Adrenal gland (tissue), 12 donors: Measurements from ENCODE around the gene ZYX. TPM values are rescaled to one million over a fixed set of nuclear protein-coding genes. Genes with fewer than 3 reads are reported as not detected.

Experiments
- DNase-seq, 7 donors: peaks; one replicate each; pipeline ENCODE4 v3.0.0-alpha.2; 2019 to 2020
- H3K27ac ChIP-seq, 5 donors: fragments of 200-600 bp; sonication (generic) in 4 of 5; 1 replicate in 3 of 5; 2 replicates in 2 of 5; pipeline versions ENCODE4 v1.5.1 to v1.8.0; 2016 to 2020; ENCODE audit warnings: mild to moderate bottlenecking in 1 of 5
- H3K27me3 ChIP-seq: fragments of 200-600 bp; 2 replicates; pipeline ENCODE4 v1.8.0; 2021
- H3K36me3 ChIP-seq, 2 donors: fragments of 200-600 bp; replicated peaks in 1 of 2; 1 replicate in 1 of 2; 2 replicates in 1 of 2; pipeline versions ENCODE4 v1.5.1 to v1.8.0; 2018 to 2022
- H3K4me1 ChIP-seq, 2 donors: fragments of 200-600 bp; replicated peaks in 1 of 2; 1 replicate in 1 of 2; 2 replicates in 1 of 2; pipeline versions ENCODE4 v1.5.1 to v1.8.0; 2018 to 2021
- H3K4me3 ChIP-seq, 4 donors: fragments of 200-600 bp; sonication (generic) in 3 of 4; one replicate each; pipeline ENCODE4 v1.5.1; 2016 to 2018
- H3K9me3 ChIP-seq, 3 donors: fragments of 200-600 bp; sonication (generic) in 1 of 3; replicated peaks in 1 of 3; 1 replicate in 2 of 3; 2 replicates in 1 of 3; pipeline versions ENCODE4 v1.5.1 to v1.8.0; 2016 to 2021
- POLR2A ChIP-seq, 2 donors: fragments of 450-650 bp; IDR thresholded peaks; one replicate each; pipeline ENCODE4 v1.6.1; 2017; ENCODE audit warnings: antibody characterized with exemption in 2 of 2, mild to moderate bottlenecking in 2 of 2, moderate library complexity in 1 of 2
- WGBS, 4 donors: extraction: QIAGEN DNeasy Blood & Tissue Kit in 2 of 4; methylation state at CpG; one replicate each; pipeline versions ENCODE4 v1.1.5 to v1.1.7; 2013 to 2017; 5-methylcytosine and 5-hydroxymethylcytosine counted together
- intact Hi-C, 2 donors: fragments of 100-400 bp; cut with DNase I; formaldehyde crosslinking; loops; one replicate each; pipeline versions ENCODE4 v1.14.1 to v1.15.0; 2022 to 2023
- polyA plus RNA-seq, 3 donors: library from polyadenylated mRNA; stranded (reverse); fragments of 200-250 nt in 2 of 3; fragments of 350-450 nt in 1 of 3; fragmentation: Illumina TruSeq in 1 of 3; extraction: RNeasy Lipid Tissue Mini Kit (QIAGEN cat#74804) in 1 of 3; gene quantifications; one replicate each; pipeline ENCODE4 v1.2.3, GENCODE V29; 2013 to 2014
- total RNA-seq, 9 donors: library from RNA; depleted of rRNA in 4 of 9; stranded (reverse); fragments of >200 nt in 4 of 9; fragments of 120-200 nt in 1 of 9; fragmentation: NEBNext Ultra II Directional in 1 of 9; extraction: Animal tissue kit (Norgen Biotek cat#: 25700) in 1 of 9; gene quantifications; one replicate each; pipeline versions ENCODE4 v1.1.0 to v1.2.4, GENCODE V29; 2013 to 2023
- TF ChIP-seq, protein P1 (sequence below), 6 experiments: fragments of 450-650 bp in 4 of 6; fragments of 200-600 bp in 2 of 6; sonication (generic) in 1 of 6; IDR thresholded peaks; 1 replicate in 5 of 6; 2 replicates in 1 of 6; pipeline versions ENCODE4 v1.5.1 to v1.8.0; 2016 to 2021; ENCODE audit warnings: antibody characterized with exemption in 6 of 6, mild to moderate bottlenecking in 2 of 6, moderate library complexity in 1 of 6
- donor health status: healthy with polysubstance abuse.
- donor health status: Bipolar disorder and iron deficiency.
- donor health status: DM: yes; HTN: yes; CAD: no.
- donor health status: DM: no; HTN: no; CAD: no.
- donor health status: DM: no; HTN: no; CAD: no.
- donor health status: DM: yes; HTN: yes; CAD: no.

The ZYX gene
- total and polyA plus RNA-seq, 12 donors = 5.0 to 152 (median 77.1) TPM

DNA sequence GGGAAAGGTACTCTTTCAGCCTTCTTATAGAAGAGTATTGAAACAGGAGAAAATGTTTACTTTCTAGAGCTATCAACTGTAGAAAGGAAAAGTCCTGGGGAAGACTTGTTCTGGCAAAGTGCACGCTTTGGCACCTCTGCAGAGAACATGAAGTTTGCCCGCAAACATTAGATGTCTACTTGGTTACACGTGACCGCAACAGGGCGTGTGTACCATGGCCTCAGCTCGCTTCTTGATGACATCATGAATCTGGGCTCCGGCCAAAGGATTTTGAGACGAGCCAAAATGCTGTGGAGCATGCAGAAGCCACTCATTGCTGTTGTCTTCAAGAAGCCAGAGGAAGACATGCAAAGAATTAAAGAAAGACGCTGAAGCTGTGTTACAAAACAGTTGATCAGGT is 53.5 kb downstream of the ZYX start:
- Histone ChIP-seq H3K4me1 (no peaks in the 10 kb centered on the region), H3K4me3 (no peak overlapping the region), H3K9me3 (no peaks in the 10 kb centered on the region), H3K36me3 (no peaks in the 10 kb centered on the region), H3K27me3 (no peaks in the 10 kb centered on the region), H3K27ac (no peak overlapping the region)
- TF ChIP-seq, protein P1, sequence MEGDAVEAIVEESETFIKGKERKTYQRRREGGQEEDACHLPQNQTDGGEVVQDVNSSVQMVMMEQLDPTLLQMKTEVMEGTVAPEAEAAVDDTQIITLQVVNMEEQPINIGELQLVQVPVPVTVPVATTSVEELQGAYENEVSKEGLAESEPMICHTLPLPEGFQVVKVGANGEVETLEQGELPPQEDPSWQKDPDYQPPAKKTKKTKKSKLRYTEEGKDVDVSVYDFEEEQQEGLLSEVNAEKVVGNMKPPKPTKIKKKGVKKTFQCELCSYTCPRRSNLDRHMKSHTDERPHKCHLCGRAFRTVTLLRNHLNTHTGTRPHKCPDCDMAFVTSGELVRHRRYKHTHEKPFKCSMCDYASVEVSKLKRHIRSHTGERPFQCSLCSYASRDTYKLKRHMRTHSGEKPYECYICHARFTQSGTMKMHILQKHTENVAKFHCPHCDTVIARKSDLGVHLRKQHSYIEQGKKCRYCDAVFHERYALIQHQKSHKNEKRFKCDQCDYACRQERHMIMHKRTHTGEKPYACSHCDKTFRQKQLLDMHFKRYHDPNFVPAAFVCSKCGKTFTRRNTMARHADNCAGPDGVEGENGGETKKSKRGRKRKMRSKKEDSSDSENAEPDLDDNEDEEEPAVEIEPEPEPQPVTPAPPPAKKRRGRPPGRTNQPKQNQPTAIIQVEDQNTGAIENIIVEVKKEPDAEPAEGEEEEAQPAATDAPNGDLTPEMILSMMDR (IDR thresholded peaks at IDR 0.05) = no peak
- no peak for TF ChIP-seq POLR2A (IDR thresholded peaks at IDR 0.05)
- DNase-seq = no peak
- WGBS, 4 donors = 79 to 84% (median 81%) methylated on average over 9 of the region's 9 CpGs
- intact Hi-C loops = no loop called here

DNA sequence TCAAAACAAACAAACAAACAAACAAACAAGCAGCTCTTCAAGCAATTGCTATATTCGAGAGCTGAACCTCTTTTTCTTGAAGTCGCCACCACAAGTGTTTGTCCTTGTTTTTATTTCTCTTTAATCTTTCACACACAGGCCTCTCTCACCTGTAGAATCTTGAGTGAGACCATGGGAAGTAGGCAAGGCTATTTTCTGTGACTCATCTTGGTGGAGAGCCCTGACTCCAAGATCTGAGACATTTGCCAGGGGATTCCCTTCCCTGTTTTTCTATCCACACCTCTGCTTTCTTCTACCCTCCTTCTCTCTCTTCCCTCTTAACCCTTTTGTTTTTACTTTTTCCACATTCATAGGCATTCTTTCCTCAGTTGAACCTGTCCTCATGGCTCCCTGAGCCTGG is 54.1 kb downstream of the ZYX start:
- Histone ChIP-seq H3K27ac (no peak overlapping the region), H3K27me3 (no peaks in the 10 kb centered on the region), H3K4me3 (no peak overlapping the region), H3K4me1 (no peaks in the 10 kb centered on the region), H3K36me3 (no peaks in the 10 kb centered on the region), H3K9me3 (no peaks in the 10 kb centered on the region)
- WGBS, 4 donors = 73 to 84% (median 80%) methylated on average over 2 of the region's 2 CpGs
- DNase-seq = no peak
- intact Hi-C loops = no loop called here
- no peak for TF ChIP-seq POLR2A (IDR thresholded peaks at IDR 0.05)
- TF ChIP-seq, protein P1 (IDR thresholded peaks at IDR 0.05) = no peak

DNA sequence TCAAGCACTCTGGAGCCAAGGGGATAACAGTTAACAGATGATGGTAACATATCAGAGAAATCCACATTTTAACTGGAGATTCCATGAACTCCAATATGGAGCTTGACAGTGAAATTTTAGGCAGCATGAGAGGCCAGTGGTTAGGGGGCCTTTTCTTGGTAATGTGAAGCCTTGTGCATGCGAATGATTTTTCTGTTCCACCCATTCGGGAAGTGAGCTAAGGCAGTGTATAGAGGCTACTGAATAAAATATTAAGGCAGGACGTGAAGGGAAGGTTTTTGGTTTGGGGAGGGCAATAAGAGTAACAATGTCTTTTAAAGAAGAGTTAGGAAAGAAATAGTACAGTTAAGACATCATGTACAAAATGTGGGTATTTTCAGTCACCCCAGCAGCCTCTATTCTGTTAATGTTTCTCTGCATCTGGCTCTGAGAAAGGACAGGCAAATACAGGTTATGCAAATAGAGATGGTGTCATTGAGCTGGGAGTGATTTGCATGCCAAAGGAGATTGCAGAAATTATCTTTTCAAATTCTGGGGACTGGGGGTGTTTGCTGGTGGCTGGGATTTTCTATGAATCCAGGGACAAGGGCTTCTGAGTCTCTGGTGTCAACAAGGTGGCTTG is 55.3 kb downstream of the ZYX start:
- no peaks in the 10 kb centered on the region for H3K4me1 ChIP-seq
- intact Hi-C loops = no loop called here
- 79 to 89% (median 82%) methylated on average over 3 of the region's 3 CpGs for WGBS, 4 donors
- no peak overlapping the region for H3K4me3 ChIP-seq
- no peaks in the 10 kb centered on the region for H3K27me3 ChIP-seq
- no peak for TF ChIP-seq POLR2A (IDR thresholded peaks at IDR 0.05)
- TF ChIP-seq, protein P1 (IDR thresholded peaks at IDR 0.05) = no peak
- H3K27ac ChIP-seq = no peak overlapping the region
- no peak for DNase-seq
- no peaks in the 10 kb centered on the region for H3K9me3 ChIP-seq
- H3K36me3 ChIP-seq = no peaks in the 10 kb centered on the region

DNA sequence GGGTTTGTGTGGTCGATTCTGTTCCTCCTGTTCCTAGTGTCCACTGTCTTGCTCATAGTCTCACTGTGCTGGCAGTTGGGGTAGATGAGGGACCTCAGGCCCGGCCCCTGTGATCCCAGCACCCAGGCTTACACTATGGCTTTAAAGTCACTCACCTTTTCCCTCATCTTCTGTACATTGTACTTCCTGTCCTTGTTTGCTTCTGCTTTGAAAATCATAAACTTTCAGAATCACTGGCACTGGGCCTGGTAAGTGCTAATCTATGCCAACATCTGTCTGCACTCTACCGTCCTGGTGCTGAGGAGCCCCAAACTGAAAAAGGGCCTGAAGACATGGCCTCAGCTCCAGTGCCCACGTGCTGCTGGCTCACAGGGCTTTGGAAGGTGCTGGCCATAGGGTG is 56.4 kb downstream of the ZYX start:
- Histone ChIP-seq H3K27me3 (no peaks in the 10 kb centered on the region), H3K27ac (no peak overlapping the region), H3K4me1 (no peaks in the 10 kb centered on the region), H3K36me3 (no peaks in the 10 kb centered on the region), H3K4me3 (no peak overlapping the region), H3K9me3 (no peaks in the 10 kb centered on the region)
- TF ChIP-seq, protein P1 (IDR thresholded peaks at IDR 0.05) = no peak
- TF ChIP-seq POLR2A (IDR thresholded peaks at IDR 0.05) = no peak
- 54 to 61% (median 59%) methylated on average over 4 of the region's 4 CpGs for WGBS, 4 donors
- intact Hi-C loops = no loop called here
- no peak for DNase-seq
